Vagina (tissue), 2 donors: ENCODE data around the gene TEKTIP1.

Experiments used
- CTCF ChIP-seq, 3 experiments: fragments of 450-650 bp in 2 of 3; fragments of 200-600 bp in 1 of 3; sonication (generic) in 1 of 3; IDR thresholded peaks; one replicate each; pipeline ENCODE4 v1.5.1; 2017 to 2019; ENCODE audit warnings: antibody characterized with exemption in 3 of 3, mild to moderate bottlenecking in 2 of 3, moderate library complexity in 2 of 3
- POLR2A ChIP-seq, 2 donors: fragments of 450-650 bp; IDR thresholded peaks; one replicate each; pipeline ENCODE4 v1.6.1; 2017; ENCODE audit warnings: antibody characterized with exemption in 2 of 2, mild to moderate bottlenecking in 2 of 2, moderate library complexity in 2 of 2
- POLR2AphosphoS5 ChIP-seq, 2 donors: sonication (generic); formaldehyde crosslinking; IDR thresholded peaks; one replicate each; pipeline ENCODE4 v1.9.0; 2017; ENCODE audit warnings: antibody characterized with exemption in 2 of 2, mild to moderate bottlenecking in 2 of 2, low read depth in 1 of 2; ENCODE audit not compliant: insufficient read depth in 1 of 2

DNA sequence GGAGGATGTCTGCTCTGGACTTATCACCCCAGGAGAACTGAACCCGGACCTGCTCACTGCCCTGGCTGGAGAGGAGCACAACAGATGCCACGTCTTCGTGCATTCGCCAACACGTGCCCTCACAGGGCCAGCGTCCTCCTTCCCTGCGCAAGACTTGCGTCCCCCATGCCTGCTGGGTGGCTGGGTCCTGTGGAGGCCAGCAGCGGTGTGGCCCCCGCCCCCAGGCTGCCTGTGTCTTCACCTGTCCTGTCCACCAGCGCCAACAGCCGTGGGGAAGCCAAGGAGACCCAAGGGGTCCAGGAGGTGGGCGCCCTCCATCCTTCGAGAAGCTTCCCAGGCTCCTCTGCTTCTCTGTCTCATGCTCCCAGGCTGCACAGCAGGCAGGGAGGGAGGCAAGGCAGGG, 3.4 kb upstream of the TEKTIP1 start:
- no peak for TF ChIP-seq CTCF (IDR thresholded peaks at IDR 0.05)
- no peak for TF ChIP-seq POLR2A (IDR thresholded peaks at IDR 0.05)
- TF ChIP-seq POLR2AphosphoS5 (IDR thresholded peaks at IDR 0.05; ENCODE audit: insufficient read depth in 1 of 2, low read depth in 1 of 2) = no peak
